Psoas muscle (tissue), 8 donors: ENCODE results near the gene ALB. TPM values are rescaled to one million over a fixed set of nuclear protein-coding genes. Genes with fewer than 3 reads are reported as not detected.

Source experiments
- ATAC-seq, 4 donors: fragments of 200-7000 bp; cut with Tn5 transposase; one replicate each; pipeline ENCODE4 v1.9.1; 2020; ENCODE audit warnings: moderate library complexity in 3 of 4, mild to moderate bottlenecking in 2 of 4
- DNase-seq, 2 donors: peaks; one replicate each; pipeline ENCODE4 v3.0.0-alpha.2; 2020
- H3K27ac ChIP-seq: fragments of 200-600 bp; one replicate; pipeline ENCODE4 v1.8.0; 2022
- H3K27me3 ChIP-seq, 3 donors: fragments of 200-600 bp in 1 of 3; one replicate each; pipeline versions ENCODE4 v1.6.1 to v1.8.0; 2013 to 2022; ENCODE audit warnings: low read length in 2 of 3, mild to moderate bottlenecking in 2 of 3, moderate library complexity in 1 of 3; ENCODE audit not compliant: insufficient read depth in 3 of 3
- H3K36me3 ChIP-seq, 2 donors: fragments of 200-600 bp in 1 of 2; one replicate each; pipeline versions ENCODE4 v1.6.1 to v1.8.0; 2013 to 2022; ENCODE audit warnings: low read depth in 1 of 2, mild to moderate bottlenecking in 1 of 2, moderate library complexity in 1 of 2; ENCODE audit not compliant: insufficient read depth in 1 of 2
- H3K4me1 ChIP-seq: fragments of 200-600 bp; one replicate; pipeline ENCODE4 v1.8.0; 2022
- H3K4me3 ChIP-seq: fragments of 200-600 bp; one replicate; pipeline ENCODE4 v1.8.0; 2022; ENCODE audit warnings: mild to moderate bottlenecking
- H3K9me3 ChIP-seq: fragments of 200-600 bp; one replicate; pipeline ENCODE4 v1.8.0; 2022
- CTCF ChIP-seq: fragments of 200-600 bp; IDR thresholded peaks from one replicate; pipeline ENCODE4 v1.8.0; 2022; ENCODE audit warnings: antibody characterized with exemption
- WGBS, 3 donors: extraction: QIAGEN DNeasy Blood & Tissue Kit; methylation state at CpG; one replicate each; pipeline versions ENCODE4 v1.1.6 to v1.1.7; 2013; 5-methylcytosine and 5-hydroxymethylcytosine counted together
- intact Hi-C, 2 donors: fragments of 100-400 bp; cut with DNase I; formaldehyde crosslinking; loops; one replicate each; pipeline versions ENCODE4 v1.11.0 to v1.14.2; 2022
- polyA plus RNA-seq, 3 donors: library from polyadenylated mRNA; stranded (reverse); fragments of 200-250 nt; gene quantifications; one replicate each; pipeline ENCODE4 v1.2.3, GENCODE V29; 2013
- total RNA-seq, 4 donors: library from RNA; stranded (reverse); fragmentation: NEBNext Ultra II Directional in 2 of 4; extraction: Animal tissue kit (Norgen Biotek cat#: 25700) in 2 of 4; gene quantifications; one replicate each; pipeline versions ENCODE4 v1.2.1 to v1.2.4, GENCODE V29; 2021 to 2023
- donor health status: healthy with polysubstance abuse.
- donor health status: DM: no; HTN: no; CAD: no; lungs with moderate emphysema.
- donor health status: Bipolar disorder and iron deficiency.
- donor health status: healthy.
- donor health status: DM: yes; HTN: yes; CAD: no.
- donor health status: DM: no; HTN: no; CAD: no.
- donor health status: DM: no; HTN: no; CAD: no.
- donor health status: DM: yes; HTN: yes; CAD: no.

ALB gene
- total and polyA plus RNA-seq, 7 donors = 5.4 to 5.9 TPM; not detected in 5

DNA sequence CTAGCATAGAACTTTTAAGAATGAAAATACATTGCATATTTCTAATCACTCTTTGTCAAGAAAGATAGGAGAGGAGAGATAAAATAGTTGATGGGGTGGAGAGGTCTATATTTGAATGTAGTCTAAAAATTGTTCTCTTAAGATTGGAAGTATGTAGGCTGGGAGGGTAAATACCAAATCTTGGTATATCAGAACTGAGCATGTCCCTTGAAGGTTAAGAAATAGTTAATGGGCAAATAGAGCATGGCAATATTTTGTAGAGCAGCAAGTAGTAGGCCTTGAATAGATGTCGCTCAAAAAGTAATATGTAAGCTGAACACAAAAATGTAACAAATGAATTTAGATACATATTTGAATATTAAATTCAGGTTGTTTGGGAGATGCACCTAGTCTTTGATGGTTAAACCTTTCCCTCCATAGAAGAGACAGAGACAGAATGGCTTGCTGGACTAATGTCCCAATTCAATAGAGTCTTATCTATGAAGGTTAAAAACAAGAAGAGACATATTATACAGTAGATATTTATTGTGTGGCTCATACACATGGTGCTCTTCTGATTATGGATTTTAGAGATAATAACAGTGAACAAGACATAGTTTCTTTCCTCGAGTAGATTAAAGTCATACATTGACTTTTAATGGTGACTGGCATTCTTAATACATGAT lies 12.5 kb downstream of the ALB start:
- intact Hi-C loops = loop anchor here in 1 of 2 donors (10.0 kb wide), 1 partner anchor 1662 kb away; no protein-coding TSS in a partner anchor

GRCh38 chr4:73417342-73417741 lies 13.3 kb downstream of the ALB start:
- TF ChIP-seq CTCF = no peak
- 80 to 82% (median 81%) methylated on average over 2 of the region's 2 CpGs for WGBS, 3 donors
- H3K27ac ChIP-seq = no peak overlapping the region
- DNase-seq (no peak), ATAC-seq (no peak)
- intact Hi-C loops = loop anchor here in 1 of 2 donors (10.0 kb wide), 1 partner anchor 1663 kb away; no protein-coding TSS in a partner anchor
- H3K9me3 ChIP-seq = no peaks in the 10 kb centered on the region
- H3K36me3 ChIP-seq = no peaks in the 10 kb centered on the region
- H3K4me3 ChIP-seq = no peak overlapping the region
- no peaks in the 10 kb centered on the region for H3K27me3 ChIP-seq
- H3K4me1 ChIP-seq = no peaks in the 10 kb centered on the region

More for the DNA sequence above, 12.5 kb downstream of the ALB start:
- no peak for DNase-seq
- no peaks in the 10 kb centered on the region for H3K36me3 ChIP-seq
- H3K4me1 ChIP-seq = no peaks in the 10 kb centered on the region
- ATAC-seq = no peak
- H3K27ac ChIP-seq = no peak overlapping the region
- no peaks in the 10 kb centered on the region for H3K9me3 ChIP-seq
- WGBS, 3 donors = 71 to 78% (median 76%) methylated on average over 2 of the region's 2 CpGs
- no peak overlapping the region for H3K4me3 ChIP-seq
- no peak for TF ChIP-seq CTCF
- no peaks in the 10 kb centered on the region for H3K27me3 ChIP-seq

GRCh38 chr4:73417973-73418372 lies 13.9 kb downstream of the ALB start:
- DNase-seq = no peak
- no peak for ATAC-seq
- WGBS, 3 donors = 75 to 80% (median 76%) methylated on average over 6 of the region's 6 CpGs
- Histone ChIP-seq H3K36me3 (no peaks in the 10 kb centered on the region), H3K9me3 (no peaks in the 10 kb centered on the region), H3K27me3 (no peaks in the 10 kb centered on the region), H3K4me3 (no peak overlapping the region), H3K4me1 (no peaks in the 10 kb centered on the region), H3K27ac (no peak overlapping the region)
- intact Hi-C loops = loop anchor here in 1 of 2 donors (10.0 kb wide), 1 partner anchor 1663 kb away; no protein-coding TSS in a partner anchor
- TF ChIP-seq CTCF = no peak

GRCh38 chr4:73418677-73419076 lies 14.6 kb downstream of the ALB start:
- no peak overlapping the region for H3K27ac ChIP-seq
- H3K27me3 ChIP-seq = no peaks in the 10 kb centered on the region
- no peak overlapping the region for H3K4me3 ChIP-seq
- no peaks in the 10 kb centered on the region for H3K9me3 ChIP-seq
- WGBS, 3 donors = 43 to 59% (median 56%) methylated on average over 1 of the region's 1 CpG
- intact Hi-C loops = loop anchor here in 1 of 2 donors (10.0 kb wide), 1 partner anchor 1664 kb away; no protein-coding TSS in a partner anchor
- H3K36me3 ChIP-seq = no peaks in the 10 kb centered on the region
- H3K4me1 ChIP-seq = no peaks in the 10 kb centered on the region
- no peak for DNase-seq
- no peak for ATAC-seq
- no peak for TF ChIP-seq CTCF
